NB4 (cell line): ENCODE data around the gene SELP.

Experiments used
- CTCF ChIP-seq: IDR thresholded peaks from one replicate; pipeline ENCODE4 v1.5.1; 2012; ENCODE audit warnings: low read depth, low read length
- MYC ChIP-seq: IDR thresholded peaks from 2 replicates; pipeline ENCODE4 v1.6.1; 2011; ENCODE audit warnings: low read depth, low read length
- POLR2A ChIP-seq: IDR thresholded peaks from 2 replicates; pipeline ENCODE4 v1.6.1; 2011; ENCODE audit warnings: mild to moderate bottlenecking; ENCODE audit not compliant: insufficient read length; ENCODE audit errors: extremely low read depth
- TF ChIP-seq, protein P1 (sequence below): IDR thresholded peaks from 2 replicates; pipeline ENCODE4 v1.6.1; 2011; ENCODE audit warnings: low read depth, low read length

DNA sequence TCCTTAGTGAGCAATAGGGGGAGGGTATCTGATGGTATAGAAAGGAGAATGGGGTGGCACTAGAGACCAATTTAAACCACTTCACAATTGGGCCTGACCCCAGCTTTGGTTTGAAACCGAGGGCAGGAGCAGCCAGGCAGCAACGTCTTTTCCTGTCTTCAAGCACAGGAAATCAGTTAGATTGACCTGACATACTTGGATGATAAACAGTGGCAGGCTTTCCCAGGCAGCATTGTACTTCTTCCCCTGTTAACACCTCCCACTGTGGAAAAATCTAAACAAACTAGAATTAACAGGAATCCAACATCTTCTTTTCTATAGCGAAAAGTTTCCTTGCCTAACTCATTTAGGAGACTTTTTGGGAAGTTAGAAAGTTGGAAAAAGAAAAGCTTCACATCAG lies 40.9 kb upstream of the SELP start:
- TF ChIP-seq CTCF (no peak), POLR2A (no peak), MYC (no peak)
- TF ChIP-seq, protein P1, sequence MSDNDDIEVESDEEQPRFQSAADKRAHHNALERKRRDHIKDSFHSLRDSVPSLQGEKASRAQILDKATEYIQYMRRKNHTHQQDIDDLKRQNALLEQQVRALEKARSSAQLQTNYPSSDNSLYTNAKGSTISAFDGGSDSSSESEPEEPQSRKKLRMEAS = no peak
